Measurements from ENCODE around the gene NDUFV3.
"Not testable (repeated sequence)": the region's sequence is repeated elsewhere in the genome, so short reads cannot be mapped to it uniquely, and the experiment has no call there.

The NDUFV3 gene

DNA sequence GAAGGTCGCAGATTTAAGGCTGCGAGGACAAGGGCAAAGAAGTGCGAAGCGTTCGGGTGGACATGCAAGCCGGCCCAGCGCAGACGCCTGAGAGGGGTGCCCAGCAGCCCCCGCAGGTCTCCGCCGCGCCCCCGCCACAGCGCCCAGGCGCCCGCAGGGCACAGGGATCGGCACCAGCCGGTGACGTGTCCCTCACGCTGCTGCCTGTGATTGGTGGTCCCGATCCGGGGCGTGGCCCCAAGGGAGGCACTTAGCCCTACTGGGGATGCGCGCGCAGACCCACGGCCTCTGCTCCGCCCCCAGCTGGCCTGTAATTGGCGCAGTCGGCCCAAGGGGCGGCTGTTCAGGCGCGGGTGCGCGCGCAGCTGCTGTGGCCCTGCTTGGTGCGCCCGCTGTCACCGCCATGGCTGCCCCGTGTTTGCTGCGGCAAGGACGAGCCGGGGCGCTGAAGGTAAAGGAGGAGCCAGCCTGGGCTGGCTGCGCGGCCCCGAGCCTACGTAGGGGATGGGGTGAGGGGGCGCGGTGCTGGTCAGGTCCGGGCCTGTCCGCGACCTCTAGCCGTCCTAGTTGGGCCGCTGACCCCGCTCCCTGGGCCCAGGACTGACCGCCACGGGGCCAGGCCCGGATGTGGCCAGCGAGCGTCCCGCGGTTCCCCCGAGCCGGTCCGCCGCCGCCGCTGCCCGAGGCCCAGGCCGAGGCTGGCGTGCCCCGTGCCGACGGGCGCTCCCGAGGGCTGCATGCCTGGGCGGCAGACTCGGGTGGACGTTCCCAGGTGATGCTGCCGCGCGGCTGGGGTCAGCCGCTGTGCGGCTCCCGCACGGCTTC, at the start of gene NDUFV3:
TSS of gene NDUFV3 (plus strand) at position 379 of the 825 bp plus-strand sequence. CDS start at position 404, 25 bp downstream.
- H3K4me3 ChIP-seq (ENCODE audit: low read depth, low read length), result peak within 1 kb of the TSS; percentile 86
- TF ChIP-seq, protein P1, sequence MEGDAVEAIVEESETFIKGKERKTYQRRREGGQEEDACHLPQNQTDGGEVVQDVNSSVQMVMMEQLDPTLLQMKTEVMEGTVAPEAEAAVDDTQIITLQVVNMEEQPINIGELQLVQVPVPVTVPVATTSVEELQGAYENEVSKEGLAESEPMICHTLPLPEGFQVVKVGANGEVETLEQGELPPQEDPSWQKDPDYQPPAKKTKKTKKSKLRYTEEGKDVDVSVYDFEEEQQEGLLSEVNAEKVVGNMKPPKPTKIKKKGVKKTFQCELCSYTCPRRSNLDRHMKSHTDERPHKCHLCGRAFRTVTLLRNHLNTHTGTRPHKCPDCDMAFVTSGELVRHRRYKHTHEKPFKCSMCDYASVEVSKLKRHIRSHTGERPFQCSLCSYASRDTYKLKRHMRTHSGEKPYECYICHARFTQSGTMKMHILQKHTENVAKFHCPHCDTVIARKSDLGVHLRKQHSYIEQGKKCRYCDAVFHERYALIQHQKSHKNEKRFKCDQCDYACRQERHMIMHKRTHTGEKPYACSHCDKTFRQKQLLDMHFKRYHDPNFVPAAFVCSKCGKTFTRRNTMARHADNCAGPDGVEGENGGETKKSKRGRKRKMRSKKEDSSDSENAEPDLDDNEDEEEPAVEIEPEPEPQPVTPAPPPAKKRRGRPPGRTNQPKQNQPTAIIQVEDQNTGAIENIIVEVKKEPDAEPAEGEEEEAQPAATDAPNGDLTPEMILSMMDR (IDR thresholded peaks at IDR 0.05; ENCODE audit: insufficient read depth, low read depth, low read length, missing control alignments), result no peak
- peak; percentile 99 for DNase-seq (ENCODE audit: low read depth)

DNA sequence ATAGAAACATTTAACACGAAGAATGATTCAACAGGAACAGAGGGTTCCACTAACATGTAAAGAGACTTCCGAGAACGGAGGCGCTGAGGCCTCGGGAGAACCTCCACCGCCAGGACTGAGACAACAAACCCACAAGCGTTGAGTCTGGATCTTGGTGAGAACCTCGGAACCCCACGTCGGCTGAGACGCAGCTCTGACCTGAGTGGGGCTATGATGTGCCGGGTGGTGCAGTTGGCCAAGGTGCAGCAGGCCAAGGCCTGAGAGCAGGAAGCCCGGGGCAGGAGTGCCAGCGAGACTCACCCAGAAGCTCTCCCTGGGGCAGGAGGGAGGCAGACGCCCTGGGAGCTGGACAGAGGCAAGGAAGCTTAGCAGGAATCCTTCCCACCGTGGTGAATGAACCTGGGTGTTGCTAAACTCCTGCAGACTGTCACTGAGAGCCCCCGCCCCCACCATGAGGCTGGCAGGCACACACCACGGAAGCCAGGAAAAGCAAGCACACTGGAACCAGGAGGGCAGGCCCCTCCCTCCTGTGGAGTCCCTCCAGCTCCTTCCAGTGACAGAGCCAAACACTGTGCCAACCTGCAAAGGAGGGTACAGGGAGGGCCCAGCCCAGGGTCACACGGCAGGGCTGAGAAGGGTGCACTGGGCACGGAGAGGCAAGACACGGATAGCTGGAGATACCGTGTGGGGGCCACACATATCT, 48.5 kb upstream of the NDUFV3 start:
- TF ChIP-seq, protein P1 (IDR thresholded peaks at IDR 0.05; ENCODE audit: insufficient read depth, low read depth, low read length, missing control alignments), result no peak
- no peak for DNase-seq (ENCODE audit: low read depth)
- no peak overlapping the region for H3K4me3 ChIP-seq (ENCODE audit: low read depth, low read length)

DNA sequence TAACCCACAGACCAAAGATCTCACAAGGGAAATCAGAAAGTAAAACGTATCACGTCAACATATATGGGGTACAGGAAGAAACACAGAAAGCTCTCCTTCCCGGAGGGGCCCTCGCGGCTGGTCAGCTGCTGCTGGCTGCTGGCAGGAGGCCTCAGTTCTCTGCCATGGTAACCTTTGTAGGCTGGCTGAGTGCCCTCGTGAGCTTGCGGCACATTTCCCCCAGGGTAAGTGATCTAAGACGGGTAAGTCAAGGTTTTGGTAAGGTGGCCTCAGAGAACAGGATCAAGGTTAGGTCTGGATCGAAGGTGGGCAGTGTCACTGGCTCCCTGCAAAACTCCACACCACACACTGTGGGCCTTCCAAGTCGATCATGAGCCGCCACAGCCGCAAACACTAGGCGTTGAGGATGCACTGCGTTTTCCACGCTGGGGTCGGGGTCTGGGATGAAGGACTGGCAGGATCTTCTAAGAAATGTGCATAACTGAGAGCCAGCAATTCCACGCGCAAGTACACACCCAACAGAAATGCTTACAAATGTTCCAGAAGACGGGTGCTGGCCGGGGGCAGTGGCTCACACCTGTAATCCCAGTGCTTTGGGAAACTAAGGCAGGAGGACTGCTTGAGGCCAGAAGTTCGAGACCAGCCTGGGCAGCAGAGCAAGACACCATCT, 47.7 kb upstream of the NDUFV3 start:
- DNase-seq (ENCODE audit: low read depth), result no peak
- H3K4me3 ChIP-seq (ENCODE audit: low read depth, low read length), result no peak overlapping the region
- TF ChIP-seq, protein P1 (IDR thresholded peaks at IDR 0.05; ENCODE audit: insufficient read depth, low read depth, low read length, missing control alignments), result no peak

DNA sequence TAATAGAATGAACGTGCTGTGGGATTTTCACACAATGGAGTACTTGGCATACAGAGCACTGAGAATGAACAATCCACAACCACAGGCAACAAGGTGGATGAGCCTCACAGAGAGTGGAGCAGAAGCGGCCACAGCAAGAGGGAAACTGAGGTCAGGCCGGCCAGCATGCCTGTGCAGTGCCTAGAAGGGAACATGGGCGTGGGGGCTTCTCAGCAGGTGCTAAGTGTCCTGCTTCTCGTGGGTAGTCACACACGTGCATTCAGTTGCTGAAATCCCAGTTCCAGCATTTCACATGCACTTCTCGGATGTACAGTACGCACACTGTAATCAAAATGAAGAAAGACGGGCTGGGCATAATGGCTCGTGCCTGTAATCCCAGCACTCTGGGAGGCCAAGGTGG, 46.9 kb upstream of the NDUFV3 start:
- TF ChIP-seq, protein P1 (IDR thresholded peaks at IDR 0.05; ENCODE audit: insufficient read depth, low read depth, low read length, missing control alignments), result no peak
- no peak for DNase-seq (ENCODE audit: low read depth)
- H3K4me3 ChIP-seq (ENCODE audit: low read depth, low read length), result no peak overlapping the region

DNA sequence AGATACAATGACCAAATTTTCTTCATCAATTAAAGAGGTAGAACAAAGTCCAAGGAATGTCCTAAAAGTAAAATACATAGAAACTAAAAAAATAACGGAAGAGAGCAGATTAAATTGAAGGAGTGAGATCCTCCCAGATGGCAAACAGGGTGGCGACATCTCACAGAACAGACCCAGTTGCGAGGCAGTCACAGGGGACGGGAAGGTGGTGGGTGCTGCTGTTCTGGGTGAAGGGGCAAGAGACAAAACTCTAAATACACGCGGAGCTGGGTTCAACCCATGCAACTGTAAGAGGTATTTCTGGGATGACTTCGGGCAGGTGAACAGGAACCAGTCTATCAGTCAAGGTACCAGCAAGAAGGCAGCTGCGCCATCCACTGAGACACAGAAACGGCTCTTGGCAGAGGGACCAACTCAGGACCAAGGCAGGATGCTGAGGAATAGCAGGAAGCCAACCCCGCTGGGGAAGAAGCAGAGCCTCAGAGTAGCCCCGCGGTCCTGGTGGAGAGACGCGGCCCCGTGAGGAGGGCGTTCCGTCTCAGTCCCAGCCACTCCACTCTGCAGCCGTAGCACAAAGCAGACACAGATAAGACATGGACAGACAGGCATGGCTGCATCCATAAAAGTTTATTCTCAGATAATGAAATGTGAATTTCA, 45.9 kb upstream of the NDUFV3 start:
- no peak for DNase-seq (ENCODE audit: low read depth)
- TF ChIP-seq, protein P1 (IDR thresholded peaks at IDR 0.05; ENCODE audit: insufficient read depth, low read depth, low read length, missing control alignments), result no peak
- H3K4me3 ChIP-seq (ENCODE audit: low read depth, low read length), result no peak overlapping the region

DNA sequence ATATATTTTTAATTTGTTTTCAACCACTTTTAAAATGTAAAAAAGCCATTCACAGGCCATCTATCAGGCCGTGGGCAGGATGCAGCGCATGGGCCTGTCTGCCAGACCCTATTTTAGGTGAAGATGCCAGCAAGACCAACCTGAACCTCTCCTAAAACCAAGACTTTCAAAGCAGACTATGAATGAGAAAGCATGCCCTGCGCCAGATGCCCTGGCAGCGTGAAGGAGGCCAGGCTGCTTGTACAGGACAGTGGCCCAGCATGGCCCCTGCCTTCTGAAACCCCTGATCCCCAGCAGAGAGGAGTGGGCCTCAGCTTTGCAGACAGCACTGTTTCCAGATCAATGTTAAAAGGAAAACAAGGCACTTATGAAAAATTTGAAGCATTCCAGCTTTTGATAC, 45.4 kb upstream of the NDUFV3 start:
- DNase-seq (ENCODE audit: low read depth), result no peak
- no peak overlapping the region for H3K4me3 ChIP-seq (ENCODE audit: low read depth, low read length)
- TF ChIP-seq, protein P1 (IDR thresholded peaks at IDR 0.05; ENCODE audit: insufficient read depth, low read depth, low read length, missing control alignments), result no peak

DNA sequence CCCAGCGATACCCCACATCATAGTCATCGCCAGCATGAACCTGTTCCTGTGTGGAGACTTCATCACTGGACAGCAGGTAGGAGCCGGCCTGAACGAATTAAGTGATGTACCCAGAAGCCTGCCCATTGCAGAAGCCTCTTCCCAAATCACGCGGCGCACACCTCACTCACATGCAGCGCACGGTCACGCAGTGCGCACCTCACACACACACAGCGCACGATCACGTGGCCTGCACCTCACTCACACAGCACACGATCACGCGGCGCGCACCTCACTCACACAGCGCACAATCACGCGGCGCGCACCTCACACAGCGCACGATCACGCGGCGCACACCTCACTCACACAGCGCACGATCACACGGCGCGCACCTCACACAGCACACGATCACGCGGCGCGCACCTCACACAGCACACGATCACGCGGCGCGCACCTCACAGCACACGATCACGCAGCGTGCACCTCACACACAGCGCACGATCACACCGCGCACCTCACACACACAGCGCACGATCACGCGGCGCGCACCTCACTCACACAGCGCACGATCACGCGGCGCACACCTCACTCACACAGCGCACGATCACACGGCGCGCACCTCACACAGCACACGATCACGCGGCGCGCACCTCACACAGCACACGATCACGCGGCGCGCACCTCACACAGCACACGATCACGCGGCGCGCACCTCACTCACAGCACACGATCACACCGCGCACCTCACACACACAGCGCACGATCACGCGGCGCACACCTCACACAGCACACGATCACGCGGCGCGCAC, 44.8 kb upstream of the NDUFV3 start:
- H3K4me3 ChIP-seq (ENCODE audit: low read depth, low read length); DNase-seq (ENCODE audit: low read depth): not testable (repeated sequence)
